Glutamatergic neuron (in vitro differentiated cells): ENCODE data around the gene FABP7. TPM values are rescaled to one million over a fixed set of nuclear protein-coding genes. Genes with fewer than 3 reads are reported as not detected.

ENCODE experiments used
- DNase-seq: peaks from one replicate; pipeline ENCODE4 v3.0.0; 2022
- H3K27ac Mint-ChIP-seq: one replicate; pipeline ENCODE4 v1.8.0; 2020; ENCODE audit warnings: mild to moderate bottlenecking, mixed read lengths, inconsistent platforms; ENCODE audit not compliant: unreplicated experiment
- H3K27me3 Mint-ChIP-seq: one replicate; pipeline ENCODE4 v1.8.0; 2020; ENCODE audit warnings: mild to moderate bottlenecking, moderate library complexity, mixed read lengths, inconsistent platforms; ENCODE audit not compliant: unreplicated experiment
- H3K36me3 Mint-ChIP-seq: one replicate; pipeline ENCODE4 v1.8.0; 2020; ENCODE audit warnings: mild to moderate bottlenecking, mixed read lengths, inconsistent platforms; ENCODE audit not compliant: unreplicated experiment
- H3K4me1 Mint-ChIP-seq: one replicate; pipeline ENCODE4 v1.8.0; 2020; ENCODE audit warnings: mild to moderate bottlenecking, low read depth, mixed read lengths, inconsistent platforms; ENCODE audit not compliant: unreplicated experiment
- H3K4me3 Mint-ChIP-seq: one replicate; pipeline ENCODE4 v1.8.0; 2020; ENCODE audit warnings: mild to moderate bottlenecking, mixed read lengths, inconsistent platforms; ENCODE audit not compliant: unreplicated experiment
- H3K9me3 Mint-ChIP-seq: one replicate; pipeline ENCODE4 v1.8.0; 2020; ENCODE audit warnings: mild to moderate bottlenecking, moderate library complexity, mixed read lengths, inconsistent platforms; ENCODE audit not compliant: unreplicated experiment
- total RNA-seq: library from RNA; stranded (reverse); fragmentation: NEBNext Ultra II Directional; extraction: Animal tissue kit (Norgen Biotek cat#: 25700); gene quantifications from one replicate; pipeline ENCODE4 v1.2.1, GENCODE V29; 2021; ENCODE audit not compliant: unreplicated experiment
- TF ChIP-seq, protein P1 (sequence below): fragments of 200-600 bp; sonication (generic); IDR thresholded peaks from one replicate; pipeline ENCODE4 v1.5.0; 2021; ENCODE audit not compliant: partially characterized antibody, unreplicated experiment

The FABP7 gene
- total RNA-seq, 1 donor from 2014 or later, result 3.3 TPM

DNA sequence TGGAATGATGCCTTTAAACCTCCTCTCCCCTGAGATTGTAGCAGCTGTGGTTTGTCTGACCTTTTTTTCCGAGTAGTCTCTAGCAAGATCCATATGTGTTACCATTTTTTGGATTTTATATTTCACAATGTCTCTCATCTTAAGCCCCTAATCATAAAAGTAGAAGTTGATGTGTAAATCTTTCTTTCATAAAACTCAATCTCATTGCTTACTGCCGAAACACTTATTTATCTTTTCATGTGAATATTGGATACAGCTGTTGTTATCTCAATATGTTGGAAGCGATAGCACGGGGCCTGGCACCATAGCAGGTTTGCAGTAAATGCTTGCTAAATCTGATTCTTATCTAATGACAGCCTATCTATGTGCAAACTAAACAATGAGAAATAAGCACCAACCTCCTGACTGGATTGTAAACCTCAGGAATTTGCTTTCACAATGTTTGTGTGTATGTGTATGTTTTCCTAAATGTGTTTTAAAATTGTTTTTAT lies 23.7 kb downstream of the FABP7 start:
- Mint-ChIP-seq H3K4me1 (no peaks in the 10 kb centered on the region), H3K27me3 (no peaks in the 10 kb centered on the region), H3K27ac (no peak overlapping the region), H3K9me3 (no peaks in the 10 kb centered on the region), H3K4me3 (no peak overlapping the region), H3K36me3 (no peaks in the 10 kb centered on the region)
- no peak for DNase-seq
- TF ChIP-seq, protein P1, sequence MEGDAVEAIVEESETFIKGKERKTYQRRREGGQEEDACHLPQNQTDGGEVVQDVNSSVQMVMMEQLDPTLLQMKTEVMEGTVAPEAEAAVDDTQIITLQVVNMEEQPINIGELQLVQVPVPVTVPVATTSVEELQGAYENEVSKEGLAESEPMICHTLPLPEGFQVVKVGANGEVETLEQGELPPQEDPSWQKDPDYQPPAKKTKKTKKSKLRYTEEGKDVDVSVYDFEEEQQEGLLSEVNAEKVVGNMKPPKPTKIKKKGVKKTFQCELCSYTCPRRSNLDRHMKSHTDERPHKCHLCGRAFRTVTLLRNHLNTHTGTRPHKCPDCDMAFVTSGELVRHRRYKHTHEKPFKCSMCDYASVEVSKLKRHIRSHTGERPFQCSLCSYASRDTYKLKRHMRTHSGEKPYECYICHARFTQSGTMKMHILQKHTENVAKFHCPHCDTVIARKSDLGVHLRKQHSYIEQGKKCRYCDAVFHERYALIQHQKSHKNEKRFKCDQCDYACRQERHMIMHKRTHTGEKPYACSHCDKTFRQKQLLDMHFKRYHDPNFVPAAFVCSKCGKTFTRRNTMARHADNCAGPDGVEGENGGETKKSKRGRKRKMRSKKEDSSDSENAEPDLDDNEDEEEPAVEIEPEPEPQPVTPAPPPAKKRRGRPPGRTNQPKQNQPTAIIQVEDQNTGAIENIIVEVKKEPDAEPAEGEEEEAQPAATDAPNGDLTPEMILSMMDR, result no peak

DNA sequence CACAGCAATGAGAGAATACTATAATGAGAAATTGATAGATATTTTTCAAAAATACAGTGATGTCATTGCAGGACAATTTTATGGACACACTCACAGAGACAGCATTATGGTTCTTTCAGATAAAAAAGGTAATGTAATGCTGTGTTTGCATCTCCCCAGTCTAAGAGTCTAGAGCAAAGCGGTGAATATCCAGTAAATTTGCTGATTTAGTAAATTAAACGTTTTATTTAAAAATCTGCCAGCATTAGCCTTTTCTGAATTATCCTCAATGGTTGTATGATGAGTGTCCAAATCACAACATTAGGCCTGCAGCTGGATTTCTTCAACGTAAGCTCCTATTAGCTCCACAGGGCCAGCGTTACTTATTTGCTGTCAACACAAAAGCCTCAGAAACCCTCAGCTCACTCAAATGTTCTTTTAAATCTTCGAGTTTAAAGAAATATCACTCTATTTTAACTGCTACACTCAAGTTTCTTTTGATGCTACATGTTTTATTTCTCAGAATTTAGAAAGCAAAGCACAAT lies 25.5 kb downstream of the FABP7 start:
- no peak for DNase-seq
- Mint-ChIP-seq H3K9me3 (no peaks in the 10 kb centered on the region), H3K4me3 (no peak overlapping the region), H3K4me1 (no peaks in the 10 kb centered on the region), H3K27me3 (no peaks in the 10 kb centered on the region), H3K36me3 (no peaks in the 10 kb centered on the region), H3K27ac (no peak overlapping the region)
- TF ChIP-seq, protein P1, result no peak

DNA sequence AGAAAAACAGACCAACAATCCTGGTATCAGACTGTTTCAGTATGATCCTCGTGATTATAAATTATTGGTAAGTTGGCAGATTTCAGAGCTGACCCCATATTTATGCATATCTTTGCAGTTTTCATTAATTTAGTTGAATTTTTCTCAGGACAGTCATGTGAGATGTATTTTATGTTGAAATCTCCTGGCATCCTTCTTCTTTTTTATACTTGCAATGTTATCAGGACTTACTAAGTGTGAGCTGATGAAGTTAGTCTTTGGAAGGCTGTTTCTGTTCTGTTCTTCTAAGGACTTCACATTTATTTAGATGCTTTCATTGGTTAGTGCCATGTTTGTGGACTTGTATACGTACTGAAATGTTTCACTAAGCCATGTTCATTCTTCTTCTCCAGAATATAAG lies 26.8 kb downstream of the FABP7 start:
- H3K9me3 Mint-ChIP-seq, result no peaks in the 10 kb centered on the region
- DNase-seq, result no peak
- TF ChIP-seq, protein P1, result no peak
- H3K27me3 Mint-ChIP-seq, result no peaks in the 10 kb centered on the region
- no peak overlapping the region for H3K27ac Mint-ChIP-seq
- no peak overlapping the region for H3K4me3 Mint-ChIP-seq
- H3K36me3 Mint-ChIP-seq, result no peaks in the 10 kb centered on the region
- no peaks in the 10 kb centered on the region for H3K4me1 Mint-ChIP-seq

DNA sequence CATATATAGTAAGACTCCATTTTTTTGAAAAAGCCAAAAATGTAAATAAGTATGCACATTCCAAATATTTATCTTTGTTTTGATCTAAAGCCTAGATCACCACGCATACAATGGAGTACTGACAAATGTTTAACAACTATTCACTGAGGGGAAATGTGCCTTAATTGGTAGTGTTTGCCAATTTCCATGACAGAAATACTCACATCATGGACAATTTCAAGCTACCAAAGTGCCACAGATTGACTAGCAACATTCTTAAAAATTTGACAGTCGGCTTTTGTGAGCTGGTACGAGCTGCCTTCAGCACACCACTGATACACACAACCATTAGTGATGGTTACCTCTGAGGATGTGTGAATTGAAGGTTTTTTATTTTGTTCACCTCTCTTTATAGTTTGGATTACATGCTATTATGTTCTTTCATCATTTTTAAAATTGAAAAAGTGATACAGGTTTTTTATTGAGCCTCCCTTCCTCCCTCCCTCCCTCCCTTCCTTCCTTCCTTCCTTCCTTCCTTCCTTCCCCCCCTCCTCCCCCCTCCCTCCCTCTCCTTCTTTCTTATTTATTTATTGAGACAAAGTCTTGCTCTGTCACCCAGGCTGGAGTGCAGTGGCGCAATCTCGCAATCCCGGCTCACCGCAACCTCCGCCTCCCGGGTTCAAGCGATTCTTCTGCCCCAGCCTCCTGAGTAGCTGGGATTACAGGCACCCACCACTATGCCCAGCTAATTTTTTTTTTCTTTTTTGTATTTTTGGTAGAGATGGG lies 28.8 kb downstream of the FABP7 start:
- Mint-ChIP-seq H3K9me3 (no peaks in the 10 kb centered on the region), H3K4me3 (no peak overlapping the region), H3K27me3 (no peaks in the 10 kb centered on the region), H3K36me3 (no peaks in the 10 kb centered on the region), H3K4me1 (no peaks in the 10 kb centered on the region), H3K27ac (no peak overlapping the region)
- no peak for DNase-seq
- TF ChIP-seq, protein P1, result no peak

DNA sequence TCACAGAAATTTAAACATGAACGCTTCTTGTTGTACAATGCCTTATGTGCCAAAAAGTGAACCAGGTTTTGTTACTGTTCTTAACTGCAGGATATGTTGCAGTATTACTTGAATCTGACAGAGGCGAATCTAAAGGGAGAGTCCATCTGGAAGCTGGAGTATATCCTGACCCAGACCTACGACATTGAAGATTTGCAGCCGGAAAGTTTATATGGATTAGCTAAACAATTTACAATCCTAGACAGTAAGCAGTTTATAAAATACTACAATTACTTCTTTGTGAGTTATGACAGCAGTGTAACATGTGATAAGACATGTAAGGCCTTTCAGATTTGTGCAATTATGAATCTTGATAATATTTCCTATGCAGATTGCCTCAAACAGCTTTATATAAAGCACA lies 29.5 kb downstream of the FABP7 start:
- Mint-ChIP-seq H3K36me3 (no peaks in the 10 kb centered on the region), H3K27ac (no peak overlapping the region), H3K27me3 (no peaks in the 10 kb centered on the region), H3K4me1 (no peaks in the 10 kb centered on the region), H3K4me3 (no peak overlapping the region), H3K9me3 (no peaks in the 10 kb centered on the region)
- TF ChIP-seq, protein P1, result no peak
- no peak for DNase-seq
